NCI-H510A (cell line): ENCODE data around the gene NAA20.
"Not testable (repeated sequence)": the region's sequence is repeated elsewhere in the genome, so short reads cannot be mapped to it uniquely, and the experiment has no call there.

Experiments used
- DNase-seq: peaks from one replicate; lab custom pipeline; 2025; lab: John Stamatoyannopoulos, UW

NAA20 gene

GRCh38 chr20:19991854-19992253, 25.3 kb upstream of the NAA20 start:
- DNase-seq: no peak

DNA sequence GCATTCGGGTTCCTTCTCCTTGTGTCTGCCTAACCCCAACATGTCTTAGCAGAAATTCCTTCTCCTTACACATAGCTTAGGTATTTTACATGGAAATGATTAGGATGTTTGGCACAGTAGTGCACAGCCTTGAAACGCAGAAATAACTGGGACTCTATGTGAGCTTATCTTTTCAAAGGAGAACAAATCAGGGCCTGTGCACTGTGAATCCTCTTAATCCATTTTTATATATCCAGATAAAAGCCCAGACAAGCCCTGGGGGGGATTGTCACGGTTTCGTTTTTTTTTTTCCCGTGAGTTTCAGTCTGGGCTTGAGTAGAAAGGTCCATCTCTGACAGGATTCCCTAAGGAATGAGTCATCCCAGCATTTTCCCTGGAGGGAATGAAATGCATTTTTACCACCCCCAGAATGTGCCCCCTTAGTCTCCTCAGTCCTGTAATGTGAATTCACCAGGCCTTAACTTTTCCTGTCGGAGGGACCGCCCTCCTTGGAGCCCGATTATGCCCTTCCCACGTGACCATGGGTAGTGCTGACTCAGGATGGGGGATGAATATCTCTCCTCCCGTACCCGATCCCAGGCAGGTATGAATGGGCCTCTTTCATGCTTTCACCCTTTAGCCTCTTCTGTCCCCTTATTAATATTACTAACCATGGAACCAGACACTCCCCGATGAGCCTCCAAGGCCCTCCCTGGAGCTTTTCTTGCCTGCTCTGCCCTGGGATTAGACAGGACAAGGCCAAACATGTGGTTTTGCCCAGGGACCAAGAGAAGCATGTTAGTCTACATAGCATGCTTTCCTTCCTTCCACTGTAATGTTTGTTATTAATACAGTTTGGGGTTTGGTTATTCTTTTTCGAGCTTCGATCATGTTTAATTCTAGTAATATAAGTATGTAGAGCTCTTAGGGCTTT, 23.9 kb upstream of the NAA20 start:
- DNase-seq: no peak

- DNase-seq: no peak
Measured at GRCh38 chr20:19993958-19994669, 23.0 kb upstream of the NAA20 start.

GRCh38 chr20:19995220-19995863, 21.8 kb upstream of the NAA20 start:
- no peak for DNase-seq

GRCh38 chr20:19996222-19996621, 20.9 kb upstream of the NAA20 start:
- no peak for DNase-seq

DNA sequence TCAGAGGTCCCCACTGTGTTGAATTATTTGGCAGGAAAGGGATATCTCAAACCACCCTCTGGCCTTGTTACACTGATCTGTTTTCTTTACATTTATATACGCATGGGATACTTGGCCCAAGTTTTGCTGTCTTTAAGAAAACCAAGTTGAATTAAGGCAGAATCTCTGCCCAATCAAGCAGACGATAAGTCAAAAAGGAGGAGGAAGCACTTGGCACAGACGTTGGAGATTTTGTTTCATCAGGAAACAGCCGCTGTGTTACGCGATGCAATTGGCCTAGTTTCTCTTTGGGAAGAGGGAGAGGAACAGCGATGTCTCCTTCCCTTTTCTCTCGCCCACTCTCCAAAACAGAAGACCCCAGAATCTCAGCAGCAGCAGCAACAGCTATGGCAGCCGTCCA, 20.2 kb upstream of the NAA20 start:
- DNase-seq: no peak

DNA sequence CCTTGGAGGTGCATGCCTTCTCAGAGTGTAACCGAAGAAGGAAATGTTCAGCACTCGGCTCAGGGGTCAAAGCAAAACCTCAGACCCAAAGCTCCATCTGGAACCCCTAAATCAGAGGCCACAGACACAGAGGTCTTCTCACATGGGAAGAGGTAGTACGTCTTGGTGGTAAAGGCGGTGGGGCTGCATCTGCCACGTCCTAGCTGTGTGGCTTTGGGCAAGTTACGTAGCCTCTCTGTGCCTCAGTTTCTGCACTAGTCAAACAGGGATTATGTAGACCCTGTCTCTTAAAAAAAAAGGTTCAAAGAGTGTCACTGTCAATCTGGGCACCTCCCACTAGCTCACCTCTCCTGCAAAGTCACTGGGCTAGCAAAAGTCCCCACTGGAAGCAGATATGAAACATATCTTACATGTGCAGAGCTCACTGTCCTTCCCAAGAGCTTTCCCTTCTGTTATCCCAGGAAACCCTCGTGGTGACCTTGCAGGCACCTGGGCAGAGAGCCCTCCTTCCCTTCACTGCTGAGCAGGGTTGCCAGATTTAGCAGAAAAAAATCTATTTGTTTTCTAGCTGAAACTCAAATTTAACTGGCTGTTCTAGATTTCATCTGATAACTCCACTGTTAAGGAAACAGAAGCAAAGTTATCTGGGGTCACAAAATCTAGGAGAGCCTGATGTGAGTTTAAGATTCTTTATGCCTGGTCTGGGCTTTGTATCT, 18.0 kb upstream of the NAA20 start:
- DNase-seq: no peak

DNA sequence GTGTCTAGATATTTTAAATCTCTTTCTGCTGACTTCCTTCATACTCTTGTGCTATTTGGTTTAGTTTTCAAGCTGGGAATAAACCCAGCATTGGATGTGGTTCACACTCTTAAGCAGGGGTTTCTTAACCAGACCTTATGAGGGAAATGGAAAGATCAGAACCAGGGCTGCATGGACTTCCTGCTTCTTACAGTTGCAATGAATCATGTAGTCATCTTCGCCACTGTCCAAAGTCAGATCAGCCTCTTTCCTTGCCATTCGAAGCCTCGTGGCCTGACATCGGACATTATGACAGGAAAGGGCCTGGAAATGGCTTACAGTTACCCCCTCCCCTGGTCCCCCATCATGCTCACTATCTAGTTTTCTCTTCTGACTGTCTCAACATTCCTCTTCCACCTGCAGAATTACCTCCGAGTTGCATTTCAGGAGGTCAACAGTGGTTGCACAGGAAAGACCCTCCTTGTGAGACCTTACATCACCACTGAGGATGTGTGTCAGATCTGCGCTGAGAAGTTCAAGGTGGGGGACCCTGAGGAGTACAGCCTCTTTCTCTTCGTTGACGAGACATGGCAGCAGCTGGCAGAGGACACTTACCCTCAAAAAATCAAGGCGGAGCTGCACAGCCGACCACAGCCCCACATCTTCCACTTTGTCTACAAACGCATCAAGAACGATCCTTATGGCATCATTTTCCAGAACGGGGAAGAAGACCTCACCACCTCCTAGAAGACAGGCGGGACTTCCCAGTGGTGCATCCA, 16.8 kb upstream of the NAA20 start:
- no peak for DNase-seq

- DNase-seq: no peak
Measured at GRCh38 chr20:20002101-20002998, 14.8 kb upstream of the NAA20 start.

DNA sequence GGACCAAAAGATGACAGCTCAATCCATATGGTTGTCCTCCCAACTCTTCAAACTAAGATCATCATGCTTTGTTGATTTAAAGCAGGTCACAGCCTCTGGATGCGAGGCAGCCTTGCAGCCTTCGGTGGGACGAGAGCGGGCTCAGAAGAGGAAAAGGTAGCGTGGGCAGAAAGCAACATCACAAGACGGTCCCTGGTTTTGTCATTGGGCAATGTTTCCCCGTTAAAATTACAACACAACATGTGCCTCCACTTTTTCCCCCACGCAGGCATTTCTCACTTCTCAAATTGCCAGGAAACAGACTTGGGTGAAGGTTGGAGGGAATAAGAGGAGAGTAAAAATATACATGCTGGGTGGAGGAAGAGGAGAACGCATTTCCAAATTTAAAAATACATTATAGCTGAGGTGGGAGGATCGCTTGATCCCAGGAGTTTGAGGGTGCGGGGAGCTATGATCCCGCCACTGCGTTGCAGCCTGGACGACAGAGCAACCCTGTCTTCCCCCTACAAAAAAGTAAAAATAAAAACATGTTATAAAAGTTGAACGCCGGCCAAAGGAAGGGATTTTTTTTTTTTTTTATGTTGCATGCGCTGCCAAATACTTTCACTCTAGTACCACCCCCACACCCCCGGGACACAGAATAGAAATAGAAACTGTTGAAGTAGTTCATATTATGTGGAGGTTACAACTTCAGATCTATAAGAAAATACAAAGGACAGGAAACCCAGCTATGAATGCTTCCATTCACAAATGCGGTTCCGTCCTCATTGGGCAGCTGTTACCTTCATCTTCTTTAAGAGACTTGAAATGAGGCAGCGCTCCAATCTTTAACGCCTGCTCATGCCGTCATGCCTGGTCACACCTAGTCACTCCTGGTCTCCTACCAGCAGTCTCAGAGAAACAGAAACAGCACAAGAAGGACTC, 13.9 kb upstream of the NAA20 start:
- no peak for DNase-seq

DNA sequence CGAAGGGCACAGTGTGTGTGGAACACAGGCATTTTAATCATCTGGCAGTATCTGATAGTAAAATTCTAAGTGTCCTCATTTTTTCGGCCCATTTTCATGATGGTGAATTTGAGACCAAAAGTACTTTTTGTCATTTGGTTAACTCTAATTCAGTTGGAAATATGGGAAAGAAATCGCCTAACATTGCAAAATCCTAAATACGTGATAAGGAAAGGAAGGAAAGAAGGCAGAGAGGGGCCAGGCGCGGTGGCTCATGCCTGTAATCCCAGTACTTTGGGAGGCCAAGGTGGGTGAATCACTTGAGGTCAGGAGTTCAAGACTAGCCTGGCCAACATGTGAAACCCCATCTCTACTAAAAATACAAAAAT, 13.2 kb upstream of the NAA20 start:
- not testable (repeated sequence) for DNase-seq

DNA sequence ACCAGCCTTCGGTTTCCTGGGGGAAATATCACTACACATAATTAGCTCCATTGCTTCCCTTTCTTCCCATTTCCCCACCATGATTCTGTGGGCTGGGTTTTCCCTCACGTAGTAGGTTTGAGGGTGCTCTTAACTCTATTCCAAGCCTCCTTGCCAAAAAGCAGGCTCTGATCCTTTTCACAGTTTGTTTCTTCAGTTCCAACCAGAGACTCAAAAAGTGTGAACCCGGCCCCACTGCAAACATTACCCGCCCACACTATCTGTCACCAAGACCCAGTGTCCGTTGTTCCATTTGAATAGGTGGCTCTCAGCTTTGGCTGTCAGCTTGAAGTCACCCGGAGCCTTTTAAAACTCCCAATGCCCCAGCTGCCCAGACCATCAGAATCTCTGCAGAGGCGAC, 11.8 kb upstream of the NAA20 start:
- no peak for DNase-seq

DNA sequence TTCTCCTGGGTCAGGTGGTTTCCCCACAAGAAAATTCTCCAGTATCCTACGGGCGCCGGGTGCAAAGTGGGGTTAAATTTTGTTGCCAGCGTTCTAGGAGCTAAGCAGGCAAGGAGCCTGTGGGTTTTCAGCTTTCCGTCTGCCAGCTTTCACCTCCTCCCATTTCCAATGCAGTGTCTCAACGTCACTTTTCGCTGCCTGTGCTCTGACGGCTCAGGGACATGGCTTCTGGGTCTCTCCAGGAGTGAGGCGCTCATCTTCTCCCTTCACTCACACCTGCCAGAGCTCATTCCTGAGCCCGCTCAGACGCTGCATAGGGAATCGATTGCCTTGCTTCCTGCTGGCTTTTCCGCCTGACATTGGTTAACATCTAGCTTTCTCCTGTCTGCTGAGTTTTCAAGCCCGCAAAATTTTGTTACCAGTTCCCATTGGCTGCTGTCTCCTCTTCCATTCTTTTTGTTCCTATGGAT, 7.3 kb upstream of the NAA20 start:
- peak; percentile 66 for DNase-seq

GRCh38 chr20:20010639-20011500, 6.3 kb upstream of the NAA20 start:
- DNase-seq: peak; percentile 32

- DNase-seq: no peak
Measured at GRCh38 chr20:20012541-20012940, 4.6 kb upstream of the NAA20 start.

GRCh38 chr20:20014659-20015058, 2.5 kb upstream of the NAA20 start:
- DNase-seq: no peak

DNA sequence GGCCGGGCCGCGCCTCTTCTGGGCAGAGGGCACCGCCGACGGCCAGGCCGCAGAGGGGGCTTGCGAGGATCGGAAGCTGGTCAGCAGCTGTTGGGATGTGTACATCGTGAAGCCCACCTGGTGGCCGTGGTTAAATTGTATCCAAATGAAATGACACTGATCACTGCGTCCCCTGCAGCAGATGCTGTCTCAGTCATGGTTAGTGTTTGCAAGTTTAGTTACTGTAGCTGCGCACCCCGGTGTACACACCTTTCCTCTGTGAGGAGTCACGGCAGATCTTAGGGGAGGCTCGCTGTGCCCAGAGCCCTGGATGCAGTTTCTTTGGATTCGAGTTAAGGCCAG, 653 bp downstream of the NAA20 start:
- no peak for DNase-seq

- DNase-seq: no peak
Measured at GRCh38 chr20:20018366-20018765, 1.2 kb downstream of the NAA20 start.
